Neural cell (in vitro differentiated cells): ENCODE measurements around the gene SLC2A4. TPM values are rescaled to one million over a fixed set of nuclear protein-coding genes. Genes with fewer than 3 reads are reported as not detected.

Experiments used
- H2AFZ ChIP-seq: fragments of 200-600, 300-800 bp; sonication (generic), shearing (Covaris generic); 2 replicates; pipeline ENCODE4 v1.6.0; 2014; ENCODE audit warnings: low read depth, mild to moderate bottlenecking, antibody characterized with exemption, low read length, moderate library complexity
- H3F3A ChIP-seq: fragments of 200-600 bp; shearing (Covaris generic); 2 replicates; pipeline ENCODE4 v1.6.1; 2016; ENCODE audit warnings: mild to moderate bottlenecking, moderate library complexity, mixed read lengths, antibody characterized with exemption, low read length; ENCODE audit not compliant: insufficient read depth, poor library complexity, severe bottlenecking
- H3K27ac ChIP-seq: fragments of 200-600, 300-800 bp; sonication (generic), shearing (Covaris generic); 2 replicates; pipeline ENCODE4 v1.5.1; 2014; ENCODE audit warnings: mild to moderate bottlenecking, low read length, moderate library complexity
- H3K27me3 ChIP-seq: fragments of 300-800, 200-600 bp; sonication (generic), shearing (Covaris generic); 2 replicates; pipeline ENCODE4 v1.6.0; 2014; ENCODE audit warnings: mild to moderate bottlenecking, low read depth, low read length, moderate library complexity; ENCODE audit not compliant: insufficient read depth
- H3K36me3 ChIP-seq: fragments of 300-800, 200-600 bp; sonication (generic), shearing (Covaris generic); 2 replicates; pipeline ENCODE4 v1.5.1; 2014; ENCODE audit warnings: mild to moderate bottlenecking, antibody characterized with exemption, low read length, moderate library complexity; ENCODE audit not compliant: insufficient read depth
- H3K4me2 ChIP-seq: fragments of 300-800, 200-600 bp; sonication (generic), shearing (Covaris generic); 2 replicates; pipeline ENCODE4 v1.6.0; 2014; ENCODE audit warnings: mild to moderate bottlenecking, low read length
- H3K4me3 ChIP-seq: fragments of 300-800, 200-600 bp; sonication (generic), shearing (Covaris generic); 2 replicates; pipeline ENCODE4 v1.5.1; 2014; ENCODE audit warnings: mild to moderate bottlenecking, low read length, moderate library complexity
- H3K79me2 ChIP-seq: fragments of 200-600 bp; shearing (Covaris generic); replicated peaks from 2 replicates; pipeline ENCODE4 v1.6.0; 2014; ENCODE audit warnings: mild to moderate bottlenecking, low read length, moderate library complexity; ENCODE audit not compliant: insufficient read depth
- H3K9ac ChIP-seq: fragments of 300-800, 200-600 bp; sonication (generic), shearing (Covaris generic); 2 replicates; pipeline ENCODE4 v1.6.1; 2016; ENCODE audit warnings: mild to moderate bottlenecking, low read length, mixed read lengths
- H3K9me2 ChIP-seq: fragments of 200-600 bp; shearing (Covaris generic); 2 replicates; pipeline ENCODE4 v1.6.1; 2016; ENCODE audit warnings: mild to moderate bottlenecking, low read length, mixed read lengths; ENCODE audit not compliant: insufficient read depth
- H3K9me3 ChIP-seq: fragments of 200-600, 300-800 bp; sonication (generic), shearing (Covaris generic); 2 replicates; pipeline ENCODE4 v1.6.1; 2016; ENCODE audit warnings: mild to moderate bottlenecking, mixed run types, low read length, moderate library complexity, mixed read lengths
- H4K20me1 ChIP-seq: fragments of 200-600 bp; shearing (Covaris generic); 2 replicates; pipeline ENCODE4 v1.6.1; 2016; ENCODE audit warnings: mild to moderate bottlenecking, mixed run types; ENCODE audit not compliant: insufficient read depth
- CTCF ChIP-seq: fragments of 450-650 bp; IDR thresholded peaks from 2 replicates; pipeline ENCODE4 v1.5.1; 2014; ENCODE audit warnings: antibody characterized with exemption, mild to moderate bottlenecking, moderate library complexity; ENCODE audit not compliant: poor library complexity, severe bottlenecking
- EZH2 ChIP-seq: fragments of 200-600, 300-800 bp; shearing (Covaris generic), sonication (generic); IDR thresholded peaks from 2 replicates; pipeline ENCODE4 v1.6.1; 2014; ENCODE audit warnings: antibody characterized with exemption, low read length, borderline replicate concordance, mild to moderate bottlenecking; ENCODE audit not compliant: insufficient read depth, poor library complexity, severe bottlenecking
- MXI1 ChIP-seq: fragments of 450-650 bp; conservative IDR thresholded peaks from 2 replicates; pipeline ENCODE4 v1.6.1; 2014; ENCODE audit warnings: antibody characterized with exemption, mild to moderate bottlenecking; ENCODE audit not compliant: poor library complexity, severe bottlenecking
- RAD21 ChIP-seq: fragments of 450-650 bp; conservative IDR thresholded peaks from 2 replicates; pipeline ENCODE4 v1.6.1; 2014; ENCODE audit warnings: antibody characterized with exemption, mild to moderate bottlenecking, moderate library complexity
- SMC3 ChIP-seq: fragments of 450-650 bp; conservative IDR thresholded peaks from 2 replicates; pipeline ENCODE4 v1.6.1; 2014; ENCODE audit warnings: antibody characterized with exemption, mild to moderate bottlenecking, moderate library complexity; ENCODE audit not compliant: poor library complexity
- polyA plus RNA-seq: library from polyadenylated mRNA; depleted of rRNA; stranded (reverse); fragments of >200 nt; gene quantifications from 2 replicates; pipeline ENCODE4 v1.2.3, GENCODE V29; 2014
- TF ChIP-seq, protein P1 (sequence below): IDR thresholded peaks from 2 replicates; pipeline ENCODE4 v1.6.1; 2012; ENCODE audit warnings: borderline replicate concordance

The SLC2A4 gene
- polyA plus RNA-seq, 1 donor from 2014 or later, result not detected

- no peak overlapping the region for H2AFZ ChIP-seq
- H3K4me3 ChIP-seq, result no peak overlapping the region
- no peak overlapping the region for H3K4me2 ChIP-seq
- no peaks in the 10 kb centered on the region for H4K20me1 ChIP-seq
- no peak overlapping the region for H3K27ac ChIP-seq
- peaks cover 31% of the 10 kb centered on the region for H3K27me3 ChIP-seq
- TF ChIP-seq RAD21 (no peak), EZH2 (no peak), SMC3 (no peak), MXI1 (no peak)
- TF ChIP-seq, protein P1, sequence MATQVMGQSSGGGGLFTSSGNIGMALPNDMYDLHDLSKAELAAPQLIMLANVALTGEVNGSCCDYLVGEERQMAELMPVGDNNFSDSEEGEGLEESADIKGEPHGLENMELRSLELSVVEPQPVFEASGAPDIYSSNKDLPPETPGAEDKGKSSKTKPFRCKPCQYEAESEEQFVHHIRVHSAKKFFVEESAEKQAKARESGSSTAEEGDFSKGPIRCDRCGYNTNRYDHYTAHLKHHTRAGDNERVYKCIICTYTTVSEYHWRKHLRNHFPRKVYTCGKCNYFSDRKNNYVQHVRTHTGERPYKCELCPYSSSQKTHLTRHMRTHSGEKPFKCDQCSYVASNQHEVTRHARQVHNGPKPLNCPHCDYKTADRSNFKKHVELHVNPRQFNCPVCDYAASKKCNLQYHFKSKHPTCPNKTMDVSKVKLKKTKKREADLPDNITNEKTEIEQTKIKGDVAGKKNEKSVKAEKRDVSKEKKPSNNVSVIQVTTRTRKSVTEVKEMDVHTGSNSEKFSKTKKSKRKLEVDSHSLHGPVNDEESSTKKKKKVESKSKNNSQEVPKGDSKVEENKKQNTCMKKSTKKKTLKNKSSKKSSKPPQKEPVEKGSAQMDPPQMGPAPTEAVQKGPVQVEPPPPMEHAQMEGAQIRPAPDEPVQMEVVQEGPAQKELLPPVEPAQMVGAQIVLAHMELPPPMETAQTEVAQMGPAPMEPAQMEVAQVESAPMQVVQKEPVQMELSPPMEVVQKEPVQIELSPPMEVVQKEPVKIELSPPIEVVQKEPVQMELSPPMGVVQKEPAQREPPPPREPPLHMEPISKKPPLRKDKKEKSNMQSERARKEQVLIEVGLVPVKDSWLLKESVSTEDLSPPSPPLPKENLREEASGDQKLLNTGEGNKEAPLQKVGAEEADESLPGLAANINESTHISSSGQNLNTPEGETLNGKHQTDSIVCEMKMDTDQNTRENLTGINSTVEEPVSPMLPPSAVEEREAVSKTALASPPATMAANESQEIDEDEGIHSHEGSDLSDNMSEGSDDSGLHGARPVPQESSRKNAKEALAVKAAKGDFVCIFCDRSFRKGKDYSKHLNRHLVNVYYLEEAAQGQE, result no peak
- no peaks in the 10 kb centered on the region for H3F3A ChIP-seq
- H3K9me2 ChIP-seq, result no peaks in the 10 kb centered on the region
- no peaks in the 10 kb centered on the region for H3K9me3 ChIP-seq
- H3K79me2 ChIP-seq, result no peaks in the 10 kb centered on the region
- H3K9ac ChIP-seq, result no peak overlapping the region
- no peaks in the 10 kb centered on the region for H3K36me3 ChIP-seq
Observed at GRCh38 chr17:7283471-7284216, 2.1 kb downstream of the SLC2A4 start.

DNA sequence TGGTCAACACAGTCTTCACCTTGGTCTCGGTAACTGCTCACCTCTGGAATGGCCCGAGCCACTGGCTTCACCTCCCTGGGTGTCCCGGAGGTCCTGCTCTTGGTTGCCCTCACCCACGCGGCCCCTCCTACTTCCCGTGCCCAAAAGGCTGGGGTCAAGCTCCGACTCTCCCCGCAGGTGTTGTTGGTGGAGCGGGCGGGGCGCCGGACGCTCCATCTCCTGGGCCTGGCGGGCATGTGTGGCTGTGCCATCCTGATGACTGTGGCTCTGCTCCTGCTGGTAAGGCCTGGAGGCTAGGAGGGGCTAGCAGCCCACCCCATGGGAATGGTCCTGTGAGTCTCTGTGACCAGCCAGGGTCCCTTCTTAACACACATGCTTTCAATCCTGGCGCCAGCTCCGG, 3.4 kb downstream of the SLC2A4 start:
- no peak overlapping the region for H3K27ac ChIP-seq
- H4K20me1 ChIP-seq, result no peaks in the 10 kb centered on the region
- H3F3A ChIP-seq, result no peaks in the 10 kb centered on the region
- no peak overlapping the region for H3K4me2 ChIP-seq
- no peak overlapping the region for H2AFZ ChIP-seq
- no peaks in the 10 kb centered on the region for H3K9me3 ChIP-seq
- no peaks in the 10 kb centered on the region for H3K79me2 ChIP-seq
- H3K9me2 ChIP-seq, result no peaks in the 10 kb centered on the region
- no peaks in the 10 kb centered on the region for H3K36me3 ChIP-seq
- no peak overlapping the region for H3K4me3 ChIP-seq
- no peak overlapping the region for H3K9ac ChIP-seq
- peaks cover 31% of the 10 kb centered on the region for H3K27me3 ChIP-seq
- TF ChIP-seq, protein P1, result no peak
- TF ChIP-seq SMC3 (no peak), CTCF (no peak), EZH2 (no peak), MXI1 (no peak)
